H9 (cell line): ENCODE results near the gene PHACTR2. TPM values are rescaled to one million over a fixed set of nuclear protein-coding genes. Genes with fewer than 3 reads are reported as not detected.

Experiments
- DNase-seq: peaks from one replicate; pipeline ENCODE4 v3.0.0-alpha.2; 2017
- H2AFZ ChIP-seq: one replicate; pipeline ENCODE4 v1.6.1; 2013; ENCODE audit warnings: mild to moderate bottlenecking, low read length, control low read depth, moderate library complexity
- H2AK5ac ChIP-seq: 2 replicates; pipeline ENCODE4 v1.6.1; 2013; ENCODE audit warnings: low read length, control low read depth, mixed read lengths; ENCODE audit not compliant: insufficient read length
- H2BK120ac ChIP-seq: one replicate; pipeline ENCODE4 v1.6.1; 2013; ENCODE audit warnings: low read depth, mild to moderate bottlenecking, low read length, control low read depth, inconsistent platforms; ENCODE audit not compliant: poor library complexity, severe bottlenecking
- H2BK12ac ChIP-seq: 2 replicates; pipeline ENCODE4 v1.6.1; 2013; ENCODE audit warnings: low read length, control low read depth, mixed read lengths, low read depth; ENCODE audit not compliant: insufficient read length
- H2BK15ac ChIP-seq: 2 replicates; pipeline ENCODE4 v1.6.1; 2013; ENCODE audit warnings: low read depth, low read length, control low read depth
- H2BK20ac ChIP-seq: one replicate; pipeline ENCODE4 v1.6.1; 2013; ENCODE audit warnings: low read depth, mild to moderate bottlenecking, low read length, control low read depth, inconsistent platforms; ENCODE audit not compliant: poor library complexity, severe bottlenecking
- H2BK5ac ChIP-seq: 2 replicates; pipeline ENCODE4 v1.6.1; 2013; ENCODE audit warnings: low read length, control low read depth, mixed read lengths; ENCODE audit not compliant: insufficient read length
- H3K14ac ChIP-seq: 2 replicates; pipeline ENCODE4 v1.6.1; 2013; ENCODE audit warnings: low read length, control low read depth; ENCODE audit not compliant: insufficient read depth
- H3K18ac ChIP-seq: 2 replicates; pipeline ENCODE4 v1.6.1; 2013; ENCODE audit warnings: low read depth, mild to moderate bottlenecking, mixed read lengths, low read length, control low read depth; ENCODE audit not compliant: insufficient read length
- H3K23ac ChIP-seq: 2 replicates; pipeline ENCODE4 v1.6.1; 2013; ENCODE audit warnings: low read length, control low read depth, mixed read lengths, low read depth; ENCODE audit not compliant: insufficient read length
- H3K23me2 ChIP-seq: 2 replicates; pipeline ENCODE4 v1.6.1; 2013; ENCODE audit warnings: low read depth, mild to moderate bottlenecking, mixed read lengths, low read length, control low read depth; ENCODE audit not compliant: insufficient read length, poor library complexity, severe bottlenecking
- H3K27ac ChIP-seq: 2 replicates; pipeline ENCODE4 v1.5.1; 2013; ENCODE audit warnings: low read length, control low read depth, mixed read lengths, low read depth; ENCODE audit not compliant: insufficient read length
- H3K27me3 ChIP-seq: 2 replicates; pipeline ENCODE4 v1.6.1; 2013; ENCODE audit warnings: low read length, control low read depth, inconsistent platforms; ENCODE audit not compliant: insufficient read depth
- H3K4ac ChIP-seq: 2 replicates; pipeline ENCODE4 v1.6.1; 2013; ENCODE audit warnings: low read depth, mild to moderate bottlenecking, control low read depth, inconsistent platforms, low read length, moderate library complexity
- H3K4me1 ChIP-seq: 2 replicates; pipeline ENCODE4 v1.6.1; 2013; ENCODE audit warnings: low read length, control low read depth, inconsistent platforms; ENCODE audit not compliant: insufficient read depth
- H3K4me2 ChIP-seq: 2 replicates; pipeline ENCODE4 v1.6.1; 2013; ENCODE audit warnings: low read length, control low read depth, mixed read lengths; ENCODE audit not compliant: insufficient read length, insufficient read depth
- H3K56ac ChIP-seq: 2 replicates; pipeline ENCODE4 v1.6.1; 2013; ENCODE audit warnings: low read depth, mild to moderate bottlenecking, mixed read lengths, low read length, control low read depth; ENCODE audit not compliant: insufficient read length
- H3K79me1 ChIP-seq: 2 replicates; pipeline ENCODE4 v1.6.1; 2013; ENCODE audit warnings: low read depth, mild to moderate bottlenecking, moderate library complexity, low read length, control low read depth, inconsistent platforms; ENCODE audit not compliant: insufficient read depth, poor library complexity, severe bottlenecking
- H3K79me2 ChIP-seq: 2 replicates; pipeline ENCODE4 v1.6.1; 2013; ENCODE audit warnings: low read length, control low read depth, inconsistent platforms; ENCODE audit not compliant: insufficient read depth
- H3K9ac ChIP-seq: 2 replicates; pipeline ENCODE4 v1.6.1; 2013; ENCODE audit warnings: low read length, control low read depth, mixed read lengths; ENCODE audit not compliant: insufficient read length; ENCODE audit errors: extremely low read depth
- H3K9me3 ChIP-seq: one replicate; pipeline ENCODE4 v1.6.1; 2013; ENCODE audit warnings: low read depth, low read length, inconsistent platforms; ENCODE audit not compliant: control insufficient read depth
- H3T11ph ChIP-seq: one replicate; pipeline ENCODE4 v1.6.1; 2013; ENCODE audit warnings: mild to moderate bottlenecking, low read length, control low read depth, inconsistent platforms
- H4K20me1 ChIP-seq: one replicate; pipeline ENCODE4 v1.6.1; 2013; ENCODE audit not compliant: control insufficient read depth, insufficient read length, insufficient read depth
- H4K5ac ChIP-seq: 2 replicates; pipeline ENCODE4 v1.6.1; 2013; ENCODE audit warnings: low read depth, mild to moderate bottlenecking, mixed read lengths, low read length, control low read depth; ENCODE audit not compliant: insufficient read length
- H4K8ac ChIP-seq: replicated peaks from 2 replicates; pipeline ENCODE4 v1.6.1; 2013; ENCODE audit warnings: low read length, control low read depth, mixed read lengths, low read depth; ENCODE audit not compliant: insufficient read length
- H4K91ac ChIP-seq: 2 replicates; pipeline ENCODE4 v1.6.1; 2013; ENCODE audit warnings: low read depth, mild to moderate bottlenecking, moderate library complexity, mixed read lengths, low read length, control low read depth; ENCODE audit not compliant: insufficient read length
- H3K27ac Mint-ChIP-seq, 3 experiments: 2 replicates in 2 of 3; 3 replicates in 1 of 3; pipeline ENCODE4 v1.8.0; 2020 to 2021; ENCODE audit warnings: mixed read lengths in 3 of 3, mild to moderate bottlenecking in 1 of 3, moderate library complexity in 1 of 3
- H3K27me3 Mint-ChIP-seq: 2 replicates; pipeline ENCODE4 v1.8.0; 2021; ENCODE audit warnings: low read depth, mild to moderate bottlenecking, moderate library complexity, mixed read lengths
- H3K36me3 Mint-ChIP-seq, 3 experiments: 2 replicates in 2 of 3; 3 replicates in 1 of 3; pipeline ENCODE4 v1.8.0; 2020 to 2021; ENCODE audit warnings: low read depth in 3 of 3, mixed read lengths in 3 of 3; ENCODE audit not compliant: insufficient read depth in 1 of 3
- H3K4me1 Mint-ChIP-seq, 2 experiments: 2 replicates each; pipeline ENCODE4 v1.8.0; 2020; ENCODE audit warnings: mixed read lengths in 2 of 2
- H3K4me3 Mint-ChIP-seq, 2 experiments: 2 replicates in 1 of 2; 3 replicates in 1 of 2; pipeline ENCODE4 v1.8.0; 2020 to 2021; ENCODE audit warnings: mild to moderate bottlenecking in 2 of 2, mixed read lengths in 2 of 2, moderate library complexity in 1 of 2
- H3K9me3 Mint-ChIP-seq, 2 experiments: 2 replicates in 1 of 2; 3 replicates in 1 of 2; pipeline ENCODE4 v1.8.0; 2020; ENCODE audit warnings: mild to moderate bottlenecking in 2 of 2, mixed read lengths in 2 of 2, moderate library complexity in 1 of 2
- CTCF ChIP-seq: fragments of 200-600 bp; sonication (generic); conservative IDR thresholded peaks from 3 replicates; pipeline ENCODE4 v1.8.0; 2021; ENCODE audit warnings: antibody characterized with exemption, mild to moderate bottlenecking
- total RNA-seq: library from RNA; stranded (reverse); gene quantifications from 2 replicates; pipeline ENCODE4 v1.2.1, GENCODE V29; 2021

The PHACTR2 gene
- total RNA-seq, 1 experiment from 2014 or later = 131 TPM

- peak overlapping the region in 1 of 3 experiments; percentile 86; a peak in 1 of 7 replicates for H3K27ac Mint-ChIP-seq
- H3K4me3 Mint-ChIP-seq = no peak overlapping the region
- H3K14ac ChIP-seq = no peak overlapping the region
Observed at GRCh38 chr6:143721642-143722041, 43.9 kb downstream of the PHACTR2 start.

More at GRCh38 chr6:143721642-143722041, 43.9 kb downstream of the PHACTR2 start:
- no peak overlapping the region for H2BK120ac ChIP-seq
- H3T11ph ChIP-seq = no peak overlapping the region
- H2BK12ac ChIP-seq = no peak overlapping the region
- no peaks in the 10 kb centered on the region for H3K27me3 Mint-ChIP-seq
- no peak overlapping the region for H4K91ac ChIP-seq
- no peak overlapping the region for H2AK5ac ChIP-seq
- no peak for TF ChIP-seq CTCF
- H3K56ac ChIP-seq = no peak overlapping the region
- no peak overlapping the region for H2BK20ac ChIP-seq
- H2AFZ ChIP-seq = no peak overlapping the region
- H3K4me1 ChIP-seq = no peaks in the 10 kb centered on the region
- no peak overlapping the region for H4K5ac ChIP-seq
- H2BK5ac ChIP-seq = no peak overlapping the region
- DNase-seq = no peak
- no peaks in the 10 kb centered on the region for H3K79me1 ChIP-seq
- no peaks in the 10 kb centered on the region for H3K9me3 ChIP-seq
- no peaks in the 10 kb centered on the region for H3K79me2 ChIP-seq
- H3K9me3 Mint-ChIP-seq = peaks cover 0 to 2% of the 10 kb centered on the region in 2 experiments; a peak in 1 of 5 replicates
- no peak overlapping the region for H3K4ac ChIP-seq
- H3K36me3 Mint-ChIP-seq = peaks cover 22 to 61% (median 38%) of the 10 kb centered on the region in 3 experiments
- no peak overlapping the region for H3K4me2 ChIP-seq
- no peak overlapping the region for H3K23ac ChIP-seq
- no peak overlapping the region for H3K27ac ChIP-seq
- H3K9ac ChIP-seq = no peak overlapping the region
- H3K4me1 Mint-ChIP-seq = no peaks in the 10 kb centered on the region
- H4K20me1 ChIP-seq = no peaks in the 10 kb centered on the region
- no peak overlapping the region for H4K8ac ChIP-seq
- no peaks in the 10 kb centered on the region for H3K27me3 ChIP-seq
- no peak overlapping the region for H3K18ac ChIP-seq
- H3K23me2 ChIP-seq = no peaks in the 10 kb centered on the region
- no peak overlapping the region for H2BK15ac ChIP-seq
